ENCODE results near the gene MSI2. TPM values are rescaled to one million over a fixed set of nuclear protein-coding genes. Genes with fewer than 3 reads are reported as not detected.

Gene MSI2
- total and polyA plus RNA-seq, 2 donors (not counting 3 experiments of a cell fraction or from before 2014, with no cell fraction given), result 20.9 to 59.3 TPM

- no peaks in the 10 kb centered on the region for H3K9me1 ChIP-seq (replicated peaks; ENCODE audit: control insufficient read depth, extremely low read depth, insufficient read depth, low read length)
- no peaks in the 10 kb centered on the region for H3K79me2 ChIP-seq (ENCODE audit: control insufficient read depth, insufficient read depth, low read length)
- POLR2A ChIA-PET, result no interaction called here
- no TSS peak for BruUV-seq (replicated peaks)
- no peaks in the 10 kb centered on the region for H4K20me1 ChIP-seq (replicated peaks; ENCODE audit: control insufficient read depth, extremely low read depth, insufficient read depth, low read length)
- CTCF ChIA-PET, result interaction anchor here (1.5 kb wide), 1 partner anchor 222 kb away, joined by 4 read pairs; no protein-coding TSS in a partner anchor
- no peak overlapping the region for H2AFZ ChIP-seq (ENCODE audit: low read depth, low read length)
- DNase-seq (ENCODE audit: low read depth, low spot score) (no peak), FAIRE-seq (no peak)
- no peak overlapping the region for H3K4me3 ChIP-seq (replicated peaks in 1 of 3; ENCODE audit: insufficient read depth in 1 of 3, low read depth in 1 of 3, low read length in 3 of 3)
- no peak overlapping the region for H3K27ac ChIP-seq (ENCODE audit: insufficient read depth, low read depth, low read length)
- H3K9me3 ChIP-seq (replicated peaks; ENCODE audit: control insufficient read depth, insufficient read depth, low read length), result no peaks in the 10 kb centered on the region
- no peak overlapping the region for H3K9ac ChIP-seq (replicated peaks; ENCODE audit: extremely low read depth, insufficient read depth, low read length)
- dilution Hi-C loops (cut with MboI; ENCODE audit: extremely low pct_ligation_motif_present, low sequenced_read_pairs) (no loop called here), intact Hi-C loops (cut with micrococcal nuclease) (no loop called here)
- no peaks in the 10 kb centered on the region for H3K4me1 ChIP-seq (ENCODE audit: control insufficient read depth, extremely low read depth, insufficient read depth, low read length)
- no peak overlapping the region for H3K4me2 ChIP-seq (ENCODE audit: insufficient read depth, low read length)
- TF ChIP-seq GATA2 (IDR thresholded peaks at IDR 0.05; ENCODE audit: insufficient read depth, insufficient read length, low read depth, low read length), result no peak
- TF ChIP-seq POLR2AphosphoS5 (IDR thresholded peaks at IDR 0.05; ENCODE audit: insufficient read depth, low read depth, low read length), result no peak
- no peak for TF ChIP-seq CTCF (IDR thresholded peaks at IDR 0.05; ENCODE audit: extremely low read depth in 1 of 2, insufficient read depth in 1 of 2, low read depth in 1 of 2, low read length in 2 of 2)
- TF ChIP-seq POLR2A (IDR thresholded peaks at IDR 0.05; ENCODE audit: low read depth, low read length), result no peak
- TF ChIP-seq MYC (IDR thresholded peaks at IDR 0.05; ENCODE audit: low read depth, low read length), result no peak
- TF ChIP-seq EZH2 (IDR thresholded peaks at IDR 0.05; ENCODE audit: borderline replicate concordance, low read depth, low read length, severe bottlenecking), result no peak
- no peak for TF ChIP-seq JUN (IDR thresholded peaks at IDR 0.05; ENCODE audit: borderline replicate concordance, insufficient read depth, insufficient read length, low read depth)
- TF ChIP-seq, protein P1, sequence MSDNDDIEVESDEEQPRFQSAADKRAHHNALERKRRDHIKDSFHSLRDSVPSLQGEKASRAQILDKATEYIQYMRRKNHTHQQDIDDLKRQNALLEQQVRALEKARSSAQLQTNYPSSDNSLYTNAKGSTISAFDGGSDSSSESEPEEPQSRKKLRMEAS (IDR thresholded peaks at IDR 0.05; ENCODE audit: insufficient read depth, insufficient read length), result no peak
- no peak for TF ChIP-seq FOS (IDR thresholded peaks at IDR 0.05; ENCODE audit: borderline replicate concordance, insufficient read depth, low read length)
- H3K27me3 ChIP-seq (ENCODE audit: control insufficient read depth in 2 of 2, insufficient read depth in 2 of 2, low read length in 2 of 2), result no peaks in the 10 kb centered on the region
- no peaks in the 10 kb centered on the region for H3K36me3 ChIP-seq (ENCODE audit: control insufficient read depth in 2 of 2, extremely low read depth in 1 of 2, insufficient read depth in 2 of 2, low read length in 2 of 2)
Observed at GRCh38 chr17:57561072-57561861, 304.9 kb downstream of the MSI2 start.

Data from endothelial cell of umbilical vein (primary cell).